ENCODE results near the gene CLEC16A. TPM values are rescaled to one million over a fixed set of nuclear protein-coding genes. Genes with fewer than 3 reads are reported as not detected.

The CLEC16A gene
- total RNA-seq, 1 donor from 2014 or later: 58.1 TPM

- Mint-ChIP-seq H3K27ac (ENCODE audit: unreplicated experiment) (peak overlapping the region; percentile 18), H3K27me3 (ENCODE audit: unreplicated experiment) (peaks cover 5% of the 10 kb centered on the region), H3K4me3 (ENCODE audit: unreplicated experiment) (no peak overlapping the region), H3K36me3 (ENCODE audit: low read depth, unreplicated experiment) (peaks cover 40% of the 10 kb centered on the region), H3K9me3 (ENCODE audit: unreplicated experiment) (no peaks in the 10 kb centered on the region), H3K4me1 (ENCODE audit: unreplicated experiment) (peaks cover 15% of the 10 kb centered on the region)
- TF ChIP-seq, protein P1, sequence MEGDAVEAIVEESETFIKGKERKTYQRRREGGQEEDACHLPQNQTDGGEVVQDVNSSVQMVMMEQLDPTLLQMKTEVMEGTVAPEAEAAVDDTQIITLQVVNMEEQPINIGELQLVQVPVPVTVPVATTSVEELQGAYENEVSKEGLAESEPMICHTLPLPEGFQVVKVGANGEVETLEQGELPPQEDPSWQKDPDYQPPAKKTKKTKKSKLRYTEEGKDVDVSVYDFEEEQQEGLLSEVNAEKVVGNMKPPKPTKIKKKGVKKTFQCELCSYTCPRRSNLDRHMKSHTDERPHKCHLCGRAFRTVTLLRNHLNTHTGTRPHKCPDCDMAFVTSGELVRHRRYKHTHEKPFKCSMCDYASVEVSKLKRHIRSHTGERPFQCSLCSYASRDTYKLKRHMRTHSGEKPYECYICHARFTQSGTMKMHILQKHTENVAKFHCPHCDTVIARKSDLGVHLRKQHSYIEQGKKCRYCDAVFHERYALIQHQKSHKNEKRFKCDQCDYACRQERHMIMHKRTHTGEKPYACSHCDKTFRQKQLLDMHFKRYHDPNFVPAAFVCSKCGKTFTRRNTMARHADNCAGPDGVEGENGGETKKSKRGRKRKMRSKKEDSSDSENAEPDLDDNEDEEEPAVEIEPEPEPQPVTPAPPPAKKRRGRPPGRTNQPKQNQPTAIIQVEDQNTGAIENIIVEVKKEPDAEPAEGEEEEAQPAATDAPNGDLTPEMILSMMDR (IDR thresholded peaks at IDR 0.05; ENCODE audit: unreplicated experiment): no peak
- no peak for DNase-seq (ENCODE audit: low spot score)
Measured at GRCh38 chr16:11066261-11066870, 122.0 kb downstream of the CLEC16A start.

- Mint-ChIP-seq H3K9me3 (ENCODE audit: unreplicated experiment) (no peaks in the 10 kb centered on the region), H3K27me3 (ENCODE audit: unreplicated experiment) (peaks cover 4% of the 10 kb centered on the region), H3K36me3 (ENCODE audit: low read depth, unreplicated experiment) (peaks cover 33% of the 10 kb centered on the region), H3K4me1 (ENCODE audit: unreplicated experiment) (peaks cover 15% of the 10 kb centered on the region), H3K27ac (ENCODE audit: unreplicated experiment) (no peak overlapping the region), H3K4me3 (ENCODE audit: unreplicated experiment) (no peak overlapping the region)
- DNase-seq (ENCODE audit: low spot score): no peak
- TF ChIP-seq, protein P1 (IDR thresholded peaks at IDR 0.05; ENCODE audit: unreplicated experiment): no peak
Measured at GRCh38 chr16:11067266-11067665, 122.9 kb downstream of the CLEC16A start.

GRCh38 chr16:11067697-11068141, 123.4 kb downstream of the CLEC16A start:
- H3K36me3 Mint-ChIP-seq (ENCODE audit: low read depth, unreplicated experiment): peaks cover 33% of the 10 kb centered on the region
- H3K27me3 Mint-ChIP-seq (ENCODE audit: unreplicated experiment): peaks cover 4% of the 10 kb centered on the region
- no peak overlapping the region for H3K27ac Mint-ChIP-seq (ENCODE audit: unreplicated experiment)
- H3K9me3 Mint-ChIP-seq (ENCODE audit: unreplicated experiment): no peaks in the 10 kb centered on the region
- TF ChIP-seq, protein P1 (IDR thresholded peaks at IDR 0.05; ENCODE audit: unreplicated experiment): no peak
- DNase-seq (ENCODE audit: low spot score): no peak
- H3K4me3 Mint-ChIP-seq (ENCODE audit: unreplicated experiment): no peak overlapping the region
- peaks cover 15% of the 10 kb centered on the region for H3K4me1 Mint-ChIP-seq (ENCODE audit: unreplicated experiment)

DNA sequence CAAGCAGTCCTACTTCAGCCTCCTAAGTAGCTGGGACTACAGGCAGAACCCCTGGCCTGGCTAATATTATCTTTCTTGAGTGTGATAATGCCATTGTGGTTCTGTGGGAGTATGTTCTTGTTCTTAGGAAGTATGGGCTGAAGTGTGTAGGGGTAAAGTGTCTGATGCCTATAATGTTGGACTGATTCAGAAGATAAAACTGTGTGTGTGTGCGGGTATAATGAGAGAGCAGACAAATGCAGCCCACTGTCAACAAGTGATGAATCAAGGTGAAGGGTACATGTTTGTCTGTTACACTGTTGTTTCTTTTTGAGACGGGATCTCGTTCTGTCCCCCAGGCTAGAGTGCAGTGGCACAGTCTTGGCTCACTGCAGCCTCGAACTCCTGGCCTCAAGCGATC, 127.5 kb downstream of the CLEC16A start:
- Mint-ChIP-seq H3K36me3 (ENCODE audit: low read depth, unreplicated experiment) (peaks cover 24% of the 10 kb centered on the region), H3K4me3 (ENCODE audit: unreplicated experiment) (no peak overlapping the region), H3K27me3 (ENCODE audit: unreplicated experiment) (peaks cover 7% of the 10 kb centered on the region), H3K9me3 (ENCODE audit: unreplicated experiment) (no peaks in the 10 kb centered on the region), H3K27ac (ENCODE audit: unreplicated experiment) (no peak overlapping the region), H3K4me1 (ENCODE audit: unreplicated experiment) (no peaks in the 10 kb centered on the region)
- no peak for DNase-seq (ENCODE audit: low spot score)
- TF ChIP-seq, protein P1 (IDR thresholded peaks at IDR 0.05; ENCODE audit: unreplicated experiment): no peak

DNA sequence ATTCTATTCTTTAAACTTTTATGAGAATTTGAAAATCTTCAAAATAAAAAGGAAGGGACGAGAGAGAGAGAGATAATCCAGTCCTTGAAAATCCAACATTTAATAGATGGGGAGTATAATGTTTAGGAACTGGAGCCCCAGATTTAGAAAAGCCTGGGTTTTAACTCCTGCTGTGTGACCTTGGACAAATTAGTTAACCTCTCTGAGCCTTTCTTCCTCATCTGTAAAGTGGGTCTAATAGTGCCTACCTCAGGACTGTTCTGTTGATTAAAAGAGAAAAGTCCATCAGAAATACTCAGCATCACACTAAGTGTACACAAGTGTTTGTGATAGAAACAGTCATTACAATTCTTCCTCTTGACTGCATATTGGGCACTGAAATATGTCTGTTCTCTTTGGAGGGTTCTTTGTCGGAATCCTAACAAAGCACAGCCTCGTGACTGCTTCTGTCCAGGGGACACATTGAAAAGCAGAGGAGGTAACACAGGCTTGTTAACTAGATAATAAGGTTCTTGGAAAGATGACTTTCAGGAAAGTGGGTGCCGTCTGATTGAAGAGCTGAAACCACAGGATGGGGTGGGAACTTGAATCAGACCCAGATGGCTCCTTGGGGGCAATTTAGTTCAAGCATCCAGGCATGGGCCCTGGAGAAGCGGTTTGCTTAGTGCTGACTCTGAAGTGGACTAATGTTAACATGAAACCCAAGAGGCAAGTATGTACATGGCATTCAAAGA, 128.2 kb downstream of the CLEC16A start:
- TF ChIP-seq, protein P1 (IDR thresholded peaks at IDR 0.05; ENCODE audit: unreplicated experiment): no peak
- H3K27ac Mint-ChIP-seq (ENCODE audit: unreplicated experiment): no peak overlapping the region
- DNase-seq (ENCODE audit: low spot score): no peak
- H3K9me3 Mint-ChIP-seq (ENCODE audit: unreplicated experiment): no peaks in the 10 kb centered on the region
- H3K4me3 Mint-ChIP-seq (ENCODE audit: unreplicated experiment): no peak overlapping the region
- no peaks in the 10 kb centered on the region for H3K4me1 Mint-ChIP-seq (ENCODE audit: unreplicated experiment)
- peaks cover 24% of the 10 kb centered on the region for H3K36me3 Mint-ChIP-seq (ENCODE audit: low read depth, unreplicated experiment)
- peaks cover 8% of the 10 kb centered on the region for H3K27me3 Mint-ChIP-seq (ENCODE audit: unreplicated experiment)
